GM10847 (cell line): ENCODE results near the gene CASTOR2.

Experiments used
- POLR2A ChIP-seq: IDR thresholded peaks from 2 replicates; pipeline ENCODE4 v1.6.1; 2011; ENCODE audit not compliant: insufficient read length; ENCODE audit errors: extremely low read depth

The CASTOR2 gene

GRCh38 chr7:75045881-75046280, 81.4 kb downstream of the CASTOR2 start:
- no peak for TF ChIP-seq POLR2A

DNA sequence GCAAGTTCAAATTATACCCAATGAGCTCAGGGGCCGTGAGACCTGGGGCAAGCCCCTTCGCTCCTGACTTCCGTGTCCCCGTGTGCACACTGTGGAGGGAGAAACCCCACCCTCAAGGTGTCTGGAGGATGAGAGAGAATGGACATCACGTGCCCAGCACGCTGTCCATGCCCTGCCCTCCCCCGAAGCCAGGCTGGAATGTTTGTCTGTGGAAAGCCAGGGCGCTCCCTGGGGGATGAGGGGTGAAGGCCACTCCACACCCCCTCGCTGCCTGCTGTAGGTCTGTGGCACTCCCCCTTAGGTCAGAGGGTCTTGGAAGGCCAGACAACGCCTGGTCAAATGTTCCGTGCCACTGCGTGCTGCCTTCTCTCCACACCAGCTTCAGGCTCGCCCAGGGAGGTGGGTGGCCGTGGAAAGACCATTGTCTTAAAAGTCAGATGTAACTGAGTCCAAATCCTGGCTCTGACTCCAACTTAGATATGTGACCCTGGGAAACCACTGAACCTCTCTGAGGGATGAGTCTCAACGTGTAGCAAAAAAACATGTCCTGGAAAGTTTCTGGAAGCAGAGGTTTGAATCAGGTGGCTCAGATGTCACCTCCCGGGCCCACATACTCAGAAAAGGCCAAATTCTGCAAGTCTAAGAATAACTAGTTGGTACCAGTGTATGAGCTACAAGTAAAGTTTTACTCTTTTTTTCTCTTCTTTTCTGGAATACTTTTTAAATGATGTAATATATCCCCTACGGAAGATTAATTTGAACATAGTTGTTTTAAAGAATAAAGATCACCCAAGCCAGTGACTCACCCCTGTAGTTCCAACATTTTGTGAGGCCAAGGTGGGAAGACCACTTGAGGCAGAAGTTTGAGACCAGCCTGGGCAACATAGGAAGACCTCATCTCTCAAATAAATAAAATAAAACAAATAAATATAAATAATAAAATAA, 84.2 kb downstream of the CASTOR2 start:
- no peak for TF ChIP-seq POLR2A

DNA sequence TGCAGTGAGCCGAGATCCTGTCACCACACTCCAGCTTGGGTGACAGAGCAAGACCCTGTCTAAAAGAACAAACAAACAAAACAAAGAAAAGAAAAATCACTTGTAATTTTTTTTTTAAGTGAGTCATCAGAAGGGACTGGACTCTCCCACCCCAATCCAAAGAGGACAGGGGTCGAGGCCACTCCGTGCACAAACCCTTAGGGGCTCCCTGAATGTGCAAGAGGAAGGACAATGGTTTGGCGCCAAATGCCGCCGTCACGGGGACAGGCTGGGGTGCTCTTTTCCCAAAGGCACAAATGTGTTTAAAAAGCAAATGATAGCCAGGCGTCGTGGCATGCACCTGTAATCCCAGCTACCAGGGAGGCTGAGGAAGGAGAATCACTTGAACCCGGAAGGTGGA, 85.3 kb downstream of the CASTOR2 start:
- TF ChIP-seq POLR2A = no peak

GRCh38 chr7:75050501-75050900, 86.0 kb downstream of the CASTOR2 start:
- TF ChIP-seq POLR2A = no peak

DNA sequence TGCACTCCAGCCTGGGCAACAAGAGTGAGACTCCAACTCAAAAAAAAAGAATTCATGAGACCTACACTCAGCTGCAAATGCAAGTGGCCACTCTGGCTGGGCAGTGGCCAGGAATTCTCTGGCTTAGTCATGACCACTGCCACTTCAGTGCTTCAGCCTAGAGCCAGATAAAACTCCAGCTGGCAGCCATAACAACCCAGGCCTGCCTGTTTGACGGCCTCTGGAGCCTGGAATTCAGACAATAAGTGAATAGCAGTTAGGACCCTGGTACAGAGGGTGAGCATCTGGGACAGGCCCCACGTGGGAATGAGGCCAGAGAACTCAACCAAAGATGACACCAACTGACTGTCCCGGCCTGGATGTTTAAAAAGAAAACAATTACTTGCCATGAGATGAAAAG, 90.2 kb downstream of the CASTOR2 start:
- TF ChIP-seq POLR2A = no peak

DNA sequence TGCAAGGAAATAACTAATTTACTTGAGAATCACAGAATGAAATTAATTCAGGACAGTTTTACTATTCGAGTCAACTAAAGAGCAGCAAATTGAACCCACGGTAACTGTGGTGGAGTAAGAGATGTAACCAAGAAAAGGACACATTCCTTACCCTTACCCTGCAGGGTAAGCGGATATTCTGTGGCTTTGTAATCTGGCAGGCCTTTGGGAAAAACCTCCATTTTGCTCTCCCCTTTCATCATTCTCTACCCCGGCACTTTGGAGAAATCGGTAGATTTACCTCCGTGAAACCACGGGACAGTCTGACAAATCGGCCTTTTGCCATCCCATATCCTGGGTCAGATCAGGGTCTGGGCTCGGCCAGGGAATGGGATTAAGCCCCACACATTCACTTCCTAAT, 90.7 kb downstream of the CASTOR2 start:
- TF ChIP-seq POLR2A = no peak

DNA sequence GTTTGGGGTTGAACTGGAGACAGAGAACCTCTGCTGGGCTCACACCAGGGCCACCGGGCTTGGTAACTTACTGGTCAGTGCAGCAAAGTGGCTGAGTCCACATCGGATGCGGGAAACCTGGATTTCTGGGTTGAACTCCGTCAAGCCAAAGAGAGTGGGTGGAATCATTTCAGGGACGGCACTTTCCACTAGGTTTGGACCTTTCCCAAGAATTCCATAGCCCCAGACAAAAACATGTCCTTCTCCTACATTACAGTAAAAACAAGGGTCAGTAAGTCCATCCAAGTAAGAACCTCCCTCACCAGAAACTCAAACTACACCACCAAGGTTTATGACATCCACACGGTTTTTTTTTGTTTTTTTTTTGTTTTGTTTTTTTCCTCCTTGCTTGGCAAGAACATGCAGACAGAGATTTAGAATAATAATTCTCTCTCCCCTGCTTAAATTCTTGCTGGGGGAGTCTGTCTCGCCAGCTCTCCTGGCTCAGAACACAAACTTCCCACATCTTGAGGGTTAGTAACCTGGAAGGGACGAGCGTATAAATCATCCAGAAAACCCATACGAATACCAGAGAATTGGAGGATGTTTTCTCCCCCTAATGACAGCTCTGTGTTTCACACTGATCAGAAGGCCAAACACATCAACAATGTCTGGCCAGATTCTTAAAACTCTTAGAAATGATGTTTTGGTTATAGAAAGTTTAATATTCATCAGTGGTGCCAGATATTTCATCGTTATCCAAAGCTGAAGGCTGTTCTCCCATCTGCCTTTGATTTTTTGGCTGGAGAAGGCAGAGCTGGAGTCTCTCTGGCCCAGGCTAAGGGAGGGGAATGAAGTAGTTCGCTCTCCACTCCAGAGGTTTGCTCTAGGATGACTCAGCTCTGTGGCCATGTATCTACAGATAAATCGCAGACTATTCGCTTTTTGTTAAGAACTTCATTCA, 91.6 kb downstream of the CASTOR2 start:
- TF ChIP-seq POLR2A = no peak

DNA sequence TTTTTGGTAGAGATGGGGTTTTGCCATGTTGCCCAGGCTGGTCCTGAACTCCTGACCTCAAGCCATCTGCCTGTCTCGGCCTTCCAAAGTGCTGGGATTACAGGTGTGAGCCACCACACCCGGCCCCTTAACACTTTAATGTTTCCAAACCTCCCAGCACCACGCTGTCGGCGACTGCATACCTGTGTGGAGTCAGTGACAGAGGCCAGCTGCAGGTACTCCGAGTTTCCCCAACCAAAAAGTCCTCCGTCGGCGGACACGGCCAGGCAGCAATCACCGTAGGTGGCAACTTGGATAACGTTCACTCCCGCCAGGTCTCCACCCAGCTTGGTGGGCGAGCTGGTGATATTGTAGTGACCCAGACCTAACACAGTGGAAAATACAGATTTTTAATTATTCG, 93.9 kb downstream of the CASTOR2 start:
- TF ChIP-seq POLR2A = no peak

DNA sequence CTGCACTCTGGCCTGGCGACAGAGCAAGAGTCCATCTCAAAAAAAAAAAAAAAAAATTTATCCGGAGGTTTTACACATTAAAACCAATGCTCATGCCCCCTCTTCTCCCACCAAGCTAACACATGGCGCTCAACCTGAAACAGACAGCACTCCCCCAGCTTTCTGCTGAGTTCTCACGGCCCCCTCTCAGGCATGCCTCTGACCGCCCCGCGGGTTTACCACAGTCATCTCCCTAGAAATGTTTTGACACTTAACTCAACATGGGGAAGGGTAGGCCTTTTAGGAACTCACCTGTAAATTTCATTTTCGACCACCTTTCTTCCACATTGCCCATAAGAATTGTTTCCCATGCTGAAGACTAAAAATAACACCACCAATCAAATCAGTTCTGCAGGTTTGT, 99.8 kb downstream of the CASTOR2 start:
- TF ChIP-seq POLR2A = no peak

- no peak for TF ChIP-seq POLR2A
These were observed 100.3 kb downstream of the CASTOR2 start for GRCh38 chr7:75064801-75065200.

- no peak for TF ChIP-seq POLR2A
These were observed 102.0 kb downstream of the CASTOR2 start for GRCh38 chr7:75066521-75066920.

- TF ChIP-seq POLR2A = no peak
These were observed 108.4 kb downstream of the CASTOR2 start for GRCh38 chr7:75072981-75073283.
